GM21423 (cell line): Measurements from ENCODE around the gene HTRA3.

Experiments
- ATAC-seq: cut with Tn5 transposase; IDR thresholded peaks from one replicate; pipeline ENCODE4 v1.9.1; 2021; ENCODE audit warnings: mild to moderate bottlenecking, moderate library complexity; ENCODE audit not compliant: unreplicated experiment

HTRA3 gene

DNA sequence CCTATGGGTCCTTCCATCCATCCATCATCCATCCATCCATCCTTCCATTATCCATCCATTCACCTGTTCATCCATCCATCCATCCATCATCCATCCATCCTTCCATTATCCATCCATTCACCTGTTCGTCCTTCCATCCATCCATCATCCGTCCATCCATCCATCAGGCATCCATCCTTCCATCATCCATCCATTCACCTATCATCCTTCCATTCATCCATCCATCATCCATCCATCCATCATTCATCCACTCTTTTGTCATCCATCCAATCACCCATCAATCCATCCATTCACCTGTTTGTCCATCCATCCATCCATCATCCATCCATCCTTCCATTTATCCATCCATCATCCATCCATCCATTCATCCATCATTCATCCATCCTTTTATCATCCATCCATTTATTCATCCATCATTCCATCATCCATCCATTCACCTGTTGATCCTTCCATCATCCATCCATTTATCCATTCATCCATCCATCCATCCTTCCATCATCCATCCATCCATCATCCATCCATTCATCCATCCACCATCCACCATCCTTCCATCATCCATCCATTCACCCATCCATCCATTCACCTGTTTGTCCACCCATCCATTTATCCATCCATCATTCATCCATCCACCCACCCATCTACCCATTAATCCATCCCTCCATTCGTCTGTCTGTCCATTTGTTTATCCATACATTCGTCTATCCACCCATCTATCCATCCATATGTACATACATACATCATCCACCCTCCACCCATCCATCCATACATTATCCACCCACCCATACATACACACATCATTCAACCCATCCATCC is 35.7 kb upstream of the HTRA3 start:
- no peak for ATAC-seq

DNA sequence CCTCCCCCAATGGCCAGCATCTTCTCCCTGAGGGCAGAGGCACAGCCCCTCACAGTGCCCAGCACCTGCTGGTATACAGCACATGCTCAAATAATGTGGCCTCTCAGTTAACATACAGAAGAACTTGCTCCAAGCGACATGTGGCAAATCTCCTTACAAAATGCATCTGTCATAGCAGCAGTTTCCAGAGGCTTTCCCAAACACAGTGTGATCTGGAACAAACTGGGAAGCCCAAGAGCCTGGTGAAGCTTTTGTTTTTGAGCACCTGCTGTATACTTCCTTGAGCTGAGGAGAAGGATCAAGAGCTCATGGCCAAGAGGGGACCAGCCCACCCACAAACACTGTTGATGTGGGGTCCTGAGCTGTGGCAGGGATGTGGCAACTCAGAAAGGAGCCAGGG is 34.8 kb upstream of the HTRA3 start:
- no peak for ATAC-seq

DNA sequence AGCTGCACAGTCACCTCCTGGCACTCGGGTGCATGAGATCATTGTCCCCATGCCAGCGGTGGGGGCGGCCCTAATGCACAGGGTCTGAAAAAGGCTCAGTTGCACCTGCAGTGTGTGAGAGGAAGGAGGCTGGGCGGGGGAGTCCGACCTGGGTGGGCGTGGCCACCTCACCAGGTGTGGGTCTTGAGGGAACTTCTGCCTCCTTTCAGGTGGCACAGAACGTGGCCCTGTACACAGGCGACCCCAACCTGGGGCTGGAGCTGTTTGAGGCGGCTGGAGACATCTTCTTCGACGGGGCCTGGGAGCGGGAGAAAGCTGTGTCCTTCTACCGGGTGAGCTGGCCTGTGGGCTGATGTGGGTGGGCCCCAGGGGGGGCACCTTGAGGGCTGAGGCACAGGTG is 34.3 kb upstream of the HTRA3 start:
- ATAC-seq: no peak

DNA sequence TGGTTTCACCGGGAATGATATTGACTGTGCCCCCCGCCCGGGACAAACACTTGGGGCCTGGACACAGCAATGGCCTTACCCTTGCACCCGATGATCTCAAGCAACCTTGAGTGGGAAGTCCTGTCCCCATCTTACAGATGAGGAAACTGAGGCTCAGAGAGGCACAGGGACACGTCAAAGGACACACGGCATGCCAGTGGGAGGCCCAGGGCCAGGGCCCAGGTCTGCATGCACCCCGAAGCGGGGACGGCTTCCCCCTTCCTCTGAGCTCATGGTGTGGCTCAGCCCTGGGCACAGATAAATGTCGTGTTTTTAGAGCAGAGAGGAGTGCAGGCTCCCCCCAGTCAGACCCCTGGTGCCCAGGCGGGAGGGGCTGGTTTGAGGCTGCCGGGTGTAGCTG is 33.9 kb upstream of the HTRA3 start:
- no peak for ATAC-seq

DNA sequence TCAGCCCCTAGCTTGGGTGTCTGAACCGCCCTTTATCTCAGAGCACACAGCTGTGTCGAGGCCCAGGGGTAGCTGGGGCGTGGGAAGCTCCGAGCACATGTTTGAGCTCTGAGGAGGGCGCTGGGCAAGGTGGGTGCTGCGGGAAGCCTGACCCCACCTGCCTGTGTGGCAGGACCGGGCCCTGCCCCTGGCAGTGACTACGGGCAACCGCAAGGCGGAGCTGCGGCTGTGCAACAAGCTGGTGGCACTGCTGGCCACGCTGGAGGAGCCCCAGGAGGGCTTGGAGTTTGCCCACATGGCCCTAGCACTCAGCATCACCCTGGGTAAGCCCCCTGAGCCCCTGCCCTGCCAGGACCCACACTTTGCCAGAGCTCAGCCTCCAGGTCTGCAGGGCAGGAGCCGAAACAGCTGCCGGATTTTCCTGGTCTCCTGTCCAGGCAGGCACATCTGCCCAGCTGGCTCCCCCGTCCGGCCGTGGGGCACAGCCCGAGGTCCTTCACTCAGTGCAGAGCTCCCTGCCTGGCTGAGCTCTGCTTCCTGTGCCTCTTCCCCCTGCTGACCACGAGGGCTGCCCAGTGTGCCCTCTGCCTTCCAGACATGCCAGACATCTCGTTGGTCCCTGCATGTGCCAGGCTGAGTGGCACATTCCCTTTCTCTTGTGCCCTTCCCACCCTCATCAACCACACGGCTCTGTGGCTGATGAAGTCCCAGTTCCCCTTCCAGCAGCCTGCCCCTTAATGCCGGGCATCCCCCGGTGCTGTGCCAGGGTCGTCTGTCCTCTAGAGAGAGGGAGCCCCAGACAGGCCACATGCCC is 33.2 kb upstream of the HTRA3 start:
- ATAC-seq: no peak

DNA sequence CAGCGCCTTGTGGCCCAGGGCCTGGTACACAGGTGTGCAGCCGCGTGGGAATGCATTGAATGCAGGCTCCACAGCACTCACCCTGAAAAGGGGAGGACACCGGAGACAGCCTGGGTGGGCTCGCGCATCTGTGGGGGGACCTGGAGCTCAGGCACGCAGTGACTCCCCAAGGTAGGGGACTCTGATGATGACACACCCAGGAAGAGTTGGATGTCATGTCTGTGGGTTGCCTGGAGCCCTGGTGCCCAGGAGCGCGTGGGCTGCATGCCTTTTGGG is 32.7 kb upstream of the HTRA3 start:
- no peak for ATAC-seq

DNA sequence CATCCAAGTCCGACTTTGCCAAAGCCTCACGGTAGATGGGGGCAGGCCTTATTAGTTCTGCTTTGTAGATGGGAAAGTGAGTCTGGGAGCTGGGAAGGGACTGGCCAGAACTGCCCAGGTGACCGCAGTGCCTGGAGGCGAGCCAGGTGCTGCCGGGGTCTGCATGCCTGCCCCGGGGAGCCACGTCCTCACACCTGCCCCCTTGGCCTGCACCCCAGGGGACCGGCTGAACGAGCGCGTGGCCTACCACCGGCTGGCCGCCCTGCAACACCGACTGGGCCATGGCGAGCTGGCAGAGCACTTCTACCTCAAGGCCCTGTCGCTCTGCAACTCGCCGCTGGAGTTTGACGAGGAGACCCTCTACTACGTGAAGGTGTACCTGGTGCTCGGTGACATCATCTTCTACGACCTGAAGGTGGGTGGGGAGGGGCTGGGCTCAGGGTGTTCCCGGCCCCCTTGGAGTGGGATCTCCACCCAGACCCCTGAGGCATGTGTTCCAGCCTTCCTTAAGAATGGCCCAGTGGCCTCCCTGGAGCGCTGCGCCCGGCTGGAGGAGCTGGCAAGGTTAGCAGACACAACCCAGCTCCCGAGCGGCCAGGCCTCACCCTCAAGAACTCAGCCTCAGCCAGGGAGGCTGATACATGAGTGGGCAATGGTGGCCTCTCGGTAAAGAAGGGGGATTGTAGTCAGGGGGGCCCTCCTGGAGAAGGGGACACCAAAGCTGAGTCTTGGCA is 32.1 kb upstream of the HTRA3 start:
- no peak for ATAC-seq

DNA sequence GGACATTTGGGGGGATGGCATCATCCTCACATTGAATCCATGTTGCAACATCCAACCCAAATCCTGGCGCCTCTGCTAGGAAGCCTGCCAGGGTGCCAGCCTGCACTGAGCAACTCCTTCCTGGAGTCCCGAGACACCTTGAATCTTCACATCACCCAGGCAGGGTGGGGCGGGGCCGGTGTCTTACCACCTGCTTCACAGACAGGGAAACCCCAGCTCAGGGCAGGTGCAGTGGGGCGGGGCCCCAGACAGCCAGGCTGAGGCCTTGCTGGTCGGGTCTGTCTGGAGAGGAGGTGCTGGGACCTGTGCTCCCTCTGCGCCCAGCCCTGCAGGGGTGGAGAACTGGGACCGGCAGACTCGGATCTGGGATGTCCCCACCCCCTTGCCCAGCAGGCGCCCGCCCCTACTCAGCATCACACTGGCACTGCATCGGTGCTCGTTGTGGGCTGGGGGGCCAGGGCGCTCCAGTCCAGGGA is 31.5 kb upstream of the HTRA3 start:
- ATAC-seq: no peak

DNA sequence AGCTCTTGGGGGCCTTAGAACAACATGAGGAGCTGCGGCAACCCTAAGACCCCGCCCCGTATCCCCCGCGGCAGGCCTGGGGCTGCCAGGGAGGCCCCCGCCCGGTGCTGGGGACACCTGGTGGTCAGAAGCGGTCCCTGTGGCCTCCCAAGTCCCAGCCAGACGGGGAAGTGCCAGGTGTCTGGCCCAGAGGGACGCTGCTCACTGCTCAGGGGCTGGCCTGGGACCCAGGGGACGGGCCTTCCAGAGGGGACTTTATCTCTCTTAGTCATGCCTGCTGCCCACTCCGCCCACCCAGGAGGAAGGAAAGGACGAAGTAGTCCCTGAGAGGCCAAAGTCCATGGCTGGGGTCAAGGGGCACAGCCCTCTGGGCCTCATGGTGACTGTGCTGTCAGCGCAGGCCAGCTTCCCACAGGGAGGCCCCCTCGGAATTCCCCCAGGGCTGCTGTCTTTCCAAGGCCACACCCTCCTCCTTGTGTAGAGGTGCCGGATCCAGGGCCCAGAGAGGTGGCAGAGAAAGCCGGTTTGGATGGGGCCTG is 31.0 kb upstream of the HTRA3 start:
- no peak for ATAC-seq

DNA sequence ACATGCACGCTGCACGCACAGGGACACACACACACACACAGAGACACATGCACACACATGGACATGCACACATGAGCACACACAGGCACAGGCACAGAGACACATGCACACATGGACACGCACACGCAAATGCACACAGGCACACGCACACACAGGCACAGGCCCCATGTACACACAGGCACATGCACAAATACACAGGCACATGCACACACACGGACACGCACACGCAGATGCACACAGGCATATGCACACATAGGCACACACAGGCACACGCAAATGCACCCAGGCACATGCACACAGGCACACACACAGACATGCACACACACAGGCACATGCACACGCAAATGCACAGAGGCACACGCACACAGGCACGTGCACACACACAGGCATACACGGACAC is 30.3 kb upstream of the HTRA3 start:
- no peak for ATAC-seq

DNA sequence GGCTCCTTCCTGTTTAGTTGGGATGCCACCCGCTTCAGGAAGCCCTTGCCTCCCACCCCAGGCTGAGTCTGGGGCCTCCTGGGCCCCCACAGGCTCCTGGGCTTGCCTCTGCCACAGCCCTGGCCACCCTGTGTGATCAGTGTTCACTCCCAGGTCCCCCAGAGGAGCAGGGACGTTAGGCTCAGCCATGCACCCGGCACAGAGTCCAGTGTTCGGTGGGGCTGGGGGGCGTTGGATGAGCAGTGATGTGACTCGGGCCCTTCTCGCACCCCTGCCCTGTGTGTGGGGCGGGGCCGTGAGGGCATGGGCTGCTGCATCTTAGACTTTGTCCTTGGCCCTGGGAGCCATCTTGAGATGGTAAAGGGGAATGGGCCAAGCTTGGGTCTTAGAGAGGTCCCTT is 29.9 kb upstream of the HTRA3 start:
- ATAC-seq: no peak

DNA sequence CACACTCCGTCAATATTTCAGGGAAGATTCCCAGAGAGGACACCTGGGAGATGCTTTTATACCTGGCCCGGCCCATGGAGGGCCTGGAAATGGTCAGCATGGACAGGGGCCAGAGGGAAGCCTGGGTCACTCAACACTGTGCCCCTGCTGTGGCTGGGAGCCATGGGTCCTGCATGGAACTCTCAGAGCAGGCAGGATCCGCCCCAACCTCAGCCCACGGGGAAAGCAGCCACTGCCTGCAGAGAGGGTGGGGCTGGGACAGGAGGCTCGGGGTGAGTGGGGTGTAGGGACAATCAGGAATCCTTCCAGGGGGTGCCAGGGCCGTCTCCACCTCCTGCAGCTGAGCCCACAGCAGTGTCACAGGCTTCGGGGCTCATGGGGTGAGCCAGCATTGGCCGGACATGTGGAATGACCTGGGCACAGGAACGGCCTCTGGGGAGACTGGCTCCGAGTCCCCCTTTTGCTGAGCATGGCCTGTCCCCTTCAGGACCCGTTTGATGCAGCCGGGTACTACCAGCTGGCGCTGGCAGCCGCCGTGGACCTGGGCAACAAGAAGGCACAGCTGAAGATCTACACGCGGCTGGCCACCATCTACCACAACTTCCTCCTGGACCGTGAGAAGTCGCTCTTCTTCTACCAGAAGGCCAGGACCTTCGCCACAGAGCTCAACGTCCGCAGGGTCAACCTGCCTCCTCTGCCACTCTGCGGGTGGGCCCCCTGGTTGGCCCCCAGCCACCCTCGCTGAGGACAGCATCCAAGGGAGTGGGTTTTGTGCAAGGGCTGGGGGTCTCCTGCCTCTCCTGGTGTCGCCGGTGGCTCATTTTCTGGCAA is 29.1 kb upstream of the HTRA3 start:
- ATAC-seq: no peak

DNA sequence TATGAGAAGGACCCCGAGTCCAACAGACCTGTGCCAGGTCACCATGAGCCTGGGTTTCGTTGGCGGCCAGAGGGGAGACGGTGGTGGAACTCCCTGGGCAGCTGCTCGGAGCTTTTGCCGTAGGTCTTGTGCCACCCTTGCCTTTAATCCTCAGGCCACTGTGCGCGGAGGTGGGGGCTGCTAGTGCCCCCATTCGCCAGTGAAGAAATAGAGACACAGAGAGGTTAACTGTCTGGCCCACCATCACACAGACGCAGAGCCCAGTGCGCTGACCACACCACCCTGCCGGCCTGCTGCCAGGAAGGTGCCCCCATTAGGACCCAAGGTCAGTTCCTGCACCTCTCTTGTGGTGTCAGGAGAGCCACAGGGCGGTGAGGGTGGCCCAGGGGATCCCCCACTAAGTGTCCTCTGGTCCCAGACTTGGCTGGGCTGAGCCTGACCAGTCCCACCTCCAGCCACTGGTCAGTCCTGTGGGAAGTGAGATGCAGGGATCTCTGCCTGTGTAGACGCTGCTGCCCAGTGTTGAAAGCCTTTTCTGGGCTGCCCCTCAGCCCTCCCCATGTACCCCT is 28.3 kb upstream of the HTRA3 start:
- no peak for ATAC-seq

DNA sequence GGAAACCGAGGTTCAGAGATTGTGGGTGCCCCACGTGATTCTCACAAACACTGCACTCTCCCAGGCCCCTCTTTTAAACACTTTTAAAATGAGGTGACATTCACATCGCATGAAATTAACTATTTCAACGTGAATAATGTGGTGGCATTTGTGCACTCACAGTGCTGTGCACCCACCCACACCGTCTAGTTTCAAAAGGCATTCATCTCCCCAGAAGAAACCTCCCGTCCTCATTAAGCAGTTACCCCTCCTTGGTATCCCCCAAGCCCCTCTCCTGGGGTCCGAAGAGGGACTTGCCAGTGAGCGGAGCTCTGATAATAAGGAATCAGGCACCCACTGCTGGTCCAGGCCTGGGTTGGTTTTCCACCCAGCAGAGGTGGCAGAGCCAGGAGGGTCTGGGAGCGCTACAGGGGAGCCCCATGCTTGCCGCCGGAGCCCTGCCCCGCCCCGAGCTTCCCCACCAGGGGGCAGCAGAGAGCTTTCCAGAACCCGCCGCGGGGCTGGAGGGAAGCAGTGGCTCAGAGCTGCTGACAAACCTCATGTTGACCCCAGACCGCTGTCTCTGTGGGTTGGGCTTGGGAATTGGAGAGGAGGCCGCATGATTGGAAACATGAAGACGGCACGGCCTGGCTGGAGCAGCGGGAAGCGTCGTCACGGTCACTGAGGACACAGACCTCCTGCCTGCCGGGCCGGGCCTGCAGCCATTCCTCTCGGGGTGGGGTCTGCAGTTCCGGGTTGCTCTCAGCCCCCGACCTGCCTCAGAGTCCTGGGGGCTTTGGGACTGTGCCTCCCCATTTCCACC is 27.5 kb upstream of the HTRA3 start:
- ATAC-seq: peak; percentile 57

DNA sequence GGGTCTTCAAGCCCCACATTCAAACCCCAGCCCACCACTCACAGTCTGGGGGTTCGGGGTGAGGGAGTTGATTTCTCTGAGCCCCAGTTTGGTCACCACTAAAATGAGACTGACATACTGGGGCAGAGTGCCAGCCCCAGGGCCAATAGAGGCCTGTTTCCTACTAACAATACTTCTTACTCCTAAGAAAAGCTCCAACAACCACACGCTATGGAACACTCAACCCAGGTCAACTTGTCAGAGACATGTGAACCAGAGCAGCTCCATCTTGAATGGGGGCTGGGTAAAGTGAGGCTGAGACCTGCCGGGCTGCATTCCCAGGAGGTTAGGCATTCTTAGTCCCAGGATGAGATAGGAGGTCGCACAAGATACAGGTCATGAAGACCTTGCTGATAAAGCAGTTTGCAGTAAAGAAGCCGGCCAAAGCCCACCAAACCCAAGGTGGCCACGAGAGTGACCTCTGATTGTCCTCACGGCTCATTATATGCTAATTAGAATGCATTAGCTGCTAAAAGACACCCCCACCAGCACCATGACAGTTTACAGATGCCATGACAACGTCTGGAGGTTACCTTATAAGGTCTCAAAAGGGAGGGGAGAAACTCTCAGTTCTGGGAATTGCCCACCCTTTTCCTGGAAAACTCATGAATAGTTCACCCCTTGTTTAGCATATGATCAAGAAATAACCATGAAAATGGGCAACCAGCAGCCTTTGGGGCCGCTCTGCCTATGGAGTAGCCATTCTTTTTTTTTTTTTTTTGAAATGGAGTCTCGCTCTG is 26.6 kb upstream of the HTRA3 start:
- no peak for ATAC-seq

DNA sequence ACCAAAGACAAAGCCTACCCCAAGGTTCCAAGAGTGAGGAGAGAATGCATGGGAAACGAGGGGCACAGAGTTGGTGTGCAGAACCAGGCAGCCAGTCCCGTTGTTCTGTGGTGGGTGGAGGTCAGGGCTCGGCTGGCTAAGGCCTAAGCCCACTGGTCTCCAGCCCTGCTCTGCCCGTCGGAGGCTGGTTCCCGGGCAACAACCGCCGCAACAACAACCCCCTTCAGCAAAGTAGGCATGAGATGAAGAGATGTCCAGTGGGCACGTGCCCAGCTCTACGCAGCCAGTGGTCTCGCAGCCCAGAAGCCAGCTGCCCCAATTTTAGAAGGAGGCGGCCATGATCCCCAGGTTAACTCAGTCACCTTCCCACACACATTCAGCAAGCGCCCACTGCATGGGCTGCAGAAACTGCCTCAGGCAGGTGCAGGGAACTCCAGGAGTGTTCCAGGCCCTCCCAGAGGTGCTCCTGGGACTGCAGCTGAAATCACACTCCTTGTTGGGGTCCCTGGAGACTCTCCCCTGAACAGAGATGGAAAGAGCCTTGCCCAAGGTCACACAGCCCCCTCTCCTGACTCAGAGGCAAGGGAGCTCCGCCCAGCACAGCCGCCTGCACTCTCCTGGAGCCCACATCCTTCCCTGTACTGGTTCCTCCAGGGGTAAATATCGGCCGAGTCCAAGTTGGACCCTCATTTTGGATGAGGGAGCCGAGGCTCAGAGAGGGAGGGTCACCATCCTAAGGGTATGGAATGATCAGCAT is 25.4 kb upstream of the HTRA3 start:
- ATAC-seq: no peak

DNA sequence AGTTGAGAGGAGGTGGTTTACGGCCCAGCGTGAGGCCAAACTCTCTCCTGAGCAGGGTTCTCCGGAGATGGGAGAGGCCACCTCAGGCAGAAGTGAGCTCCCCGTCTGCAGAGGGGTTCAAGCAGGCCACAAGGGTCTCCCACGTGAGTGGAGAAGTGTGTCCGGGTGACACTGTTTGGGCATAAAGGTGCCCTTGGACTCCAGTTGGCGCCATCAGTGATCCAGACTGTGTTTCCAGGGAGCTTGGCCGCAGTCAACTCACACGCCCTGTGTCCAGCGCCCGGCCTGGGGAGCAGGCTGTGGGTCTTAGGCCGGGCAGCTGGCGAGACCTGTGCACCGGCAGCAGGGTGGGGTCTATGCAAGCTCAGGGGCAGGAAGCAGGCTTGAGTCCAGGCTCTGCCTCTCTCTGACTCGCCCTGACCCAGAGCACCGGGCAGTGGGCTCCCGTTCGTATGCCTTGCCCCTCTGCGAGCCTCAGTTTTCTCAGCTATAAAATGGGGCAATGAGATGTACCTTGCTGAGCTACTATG is 24.6 kb upstream of the HTRA3 start:
- ATAC-seq: no peak
